Gastrocnemius medialis (tissue), 4 donors: Measurements from ENCODE around the gene CDKN1C.

ENCODE experiments used
- POLR2A ChIP-seq, 2 donors: fragments of 450-650 bp; IDR thresholded peaks; one replicate each; pipeline ENCODE4 v1.6.1; 2017; ENCODE audit warnings: antibody characterized with exemption in 2 of 2, mild to moderate bottlenecking in 2 of 2, moderate library complexity in 2 of 2
- TF ChIP-seq, protein P1 (sequence below), 5 experiments: fragments of 450-650 bp in 3 of 5; fragments of 200-600 bp in 2 of 5; sonication (generic) in 2 of 5; IDR thresholded peaks in 4 of 5; conservative IDR thresholded peaks in 1 of 5; 1 replicate in 4 of 5; 2 replicates in 1 of 5; pipeline ENCODE4 v1.5.1; 2016 to 2019; ENCODE audit warnings: antibody characterized with exemption in 5 of 5, mild to moderate bottlenecking in 3 of 5, moderate library complexity in 3 of 5

- TF ChIP-seq, protein P1, sequence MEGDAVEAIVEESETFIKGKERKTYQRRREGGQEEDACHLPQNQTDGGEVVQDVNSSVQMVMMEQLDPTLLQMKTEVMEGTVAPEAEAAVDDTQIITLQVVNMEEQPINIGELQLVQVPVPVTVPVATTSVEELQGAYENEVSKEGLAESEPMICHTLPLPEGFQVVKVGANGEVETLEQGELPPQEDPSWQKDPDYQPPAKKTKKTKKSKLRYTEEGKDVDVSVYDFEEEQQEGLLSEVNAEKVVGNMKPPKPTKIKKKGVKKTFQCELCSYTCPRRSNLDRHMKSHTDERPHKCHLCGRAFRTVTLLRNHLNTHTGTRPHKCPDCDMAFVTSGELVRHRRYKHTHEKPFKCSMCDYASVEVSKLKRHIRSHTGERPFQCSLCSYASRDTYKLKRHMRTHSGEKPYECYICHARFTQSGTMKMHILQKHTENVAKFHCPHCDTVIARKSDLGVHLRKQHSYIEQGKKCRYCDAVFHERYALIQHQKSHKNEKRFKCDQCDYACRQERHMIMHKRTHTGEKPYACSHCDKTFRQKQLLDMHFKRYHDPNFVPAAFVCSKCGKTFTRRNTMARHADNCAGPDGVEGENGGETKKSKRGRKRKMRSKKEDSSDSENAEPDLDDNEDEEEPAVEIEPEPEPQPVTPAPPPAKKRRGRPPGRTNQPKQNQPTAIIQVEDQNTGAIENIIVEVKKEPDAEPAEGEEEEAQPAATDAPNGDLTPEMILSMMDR (IDR thresholded peaks at IDR 0.05 in 4 of 5, conservative IDR thresholded peaks at IDR 0.05 in 1 of 5) = no peak
- no peak for TF ChIP-seq POLR2A (IDR thresholded peaks at IDR 0.05)
Measured at GRCh38 chr11:2862395-2863275, 22.9 kb downstream of the CDKN1C start.
